Stimulated activated CD4-positive, alpha-beta T cell treated with anti-CD3 and anti-CD28 coated beads, Interleukin-1b, Interleukin-23, amount 100 ng/mL, for 24 hours (primary cell): ENCODE measurements around the gene ANKRD49.
A peak's percentile ranks its signal among the peaks of the same experiment; 100 is the strongest.
"Not testable (repeated sequence)": the region's sequence is repeated elsewhere in the genome, so short reads cannot be mapped to it uniquely, and the experiment has no call there.

ENCODE experiments used
- DNase-seq, 4 experiments: peaks; one replicate each; pipeline ENCODE4 v3.0.0-alpha.2; 2020; ENCODE audit warnings: low read depth in 4 of 4, low spot score in 1 of 4

Gene ANKRD49

DNA sequence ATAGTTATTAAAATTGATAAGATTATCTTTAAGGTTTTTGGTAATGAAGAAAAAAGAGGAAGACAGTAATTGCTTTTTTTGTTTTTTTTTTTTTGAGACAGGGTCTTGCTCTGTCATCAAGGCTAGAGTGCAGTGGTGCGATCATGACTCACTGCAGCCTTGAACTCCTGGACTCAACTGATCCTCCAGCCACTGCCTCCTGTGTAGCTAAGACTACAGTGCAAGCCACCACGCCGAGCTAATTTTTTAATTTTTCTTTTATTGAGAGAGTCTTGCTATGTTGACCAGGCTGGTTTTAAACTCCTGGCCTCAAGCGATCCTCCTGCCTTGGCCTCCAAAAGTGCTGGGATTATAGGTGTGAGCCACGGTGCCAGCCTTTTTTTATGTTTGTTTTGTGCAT lies 12.7 kb downstream of the ANKRD49 start:
- not testable (repeated sequence) for DNase-seq

DNA sequence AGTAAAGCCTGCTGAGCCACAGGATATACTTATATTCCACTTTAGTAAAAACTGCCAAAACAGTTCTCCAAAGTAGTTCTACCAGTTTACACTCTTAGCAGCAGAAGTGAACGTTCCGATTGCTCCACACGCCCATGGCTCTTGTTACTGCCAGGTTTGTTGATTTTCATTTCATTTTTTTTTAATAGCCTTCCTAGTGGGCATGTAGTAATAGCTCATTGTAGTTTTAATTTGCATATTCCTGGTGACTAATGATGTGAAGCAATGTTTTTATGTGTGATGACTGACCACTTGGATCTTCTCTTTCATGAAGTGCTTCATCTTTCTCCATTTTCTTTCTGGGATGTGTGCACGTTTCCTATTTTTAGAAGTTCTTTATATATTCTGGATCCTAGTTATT lies 13.7 kb downstream of the ANKRD49 start:
- no peak for DNase-seq

DNA sequence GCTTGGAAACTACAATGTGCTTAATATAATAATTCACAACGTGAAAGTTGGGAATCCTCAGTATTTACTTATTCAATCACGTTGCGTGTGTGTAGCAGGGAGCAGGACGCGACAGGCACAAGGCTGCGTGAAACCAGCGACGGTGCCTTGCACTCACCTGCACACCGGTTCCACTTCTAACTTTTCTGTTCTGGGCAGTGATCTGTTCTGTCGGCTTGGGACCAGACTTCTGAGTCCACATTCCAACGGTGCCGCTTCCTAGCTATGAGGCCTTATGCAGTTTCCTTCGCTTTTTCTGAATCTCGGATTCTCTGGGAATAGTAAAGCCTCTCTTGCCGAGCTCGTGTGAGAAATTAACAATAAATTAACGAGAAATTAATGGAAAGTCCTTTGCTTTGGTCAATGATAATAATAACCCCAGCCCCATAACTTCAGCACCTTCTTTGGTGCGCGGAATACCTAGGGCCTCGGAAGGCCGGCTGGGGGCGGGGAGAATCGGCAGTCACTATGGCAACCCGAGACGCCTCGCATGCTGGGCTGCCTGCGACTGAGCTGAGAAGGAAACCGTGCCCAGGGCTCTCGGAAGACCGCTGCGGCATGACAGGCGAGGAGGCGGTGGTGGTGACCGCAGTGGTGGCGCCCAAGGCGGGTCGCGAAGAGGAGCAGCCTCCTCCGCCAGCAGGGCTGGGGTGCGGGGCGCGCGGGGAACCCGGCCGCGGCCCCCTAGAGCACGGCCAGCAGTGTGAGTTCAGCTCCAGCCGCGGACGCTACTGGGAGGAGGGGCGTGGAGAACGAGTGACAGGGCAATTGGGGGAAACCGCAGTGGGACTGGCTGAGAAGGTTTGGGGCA lies 18.4 kb downstream of the ANKRD49 start, which contains the start of gene C11orf97:
TSS of gene C11orf97 (plus strand) at position 530 of the 850 bp plus-strand sequence. CDS start at position 598, 68 bp downstream.
- DNase-seq, result peak in 3 of 4 experiments; percentile 35 to 41 (median 36)

DNA sequence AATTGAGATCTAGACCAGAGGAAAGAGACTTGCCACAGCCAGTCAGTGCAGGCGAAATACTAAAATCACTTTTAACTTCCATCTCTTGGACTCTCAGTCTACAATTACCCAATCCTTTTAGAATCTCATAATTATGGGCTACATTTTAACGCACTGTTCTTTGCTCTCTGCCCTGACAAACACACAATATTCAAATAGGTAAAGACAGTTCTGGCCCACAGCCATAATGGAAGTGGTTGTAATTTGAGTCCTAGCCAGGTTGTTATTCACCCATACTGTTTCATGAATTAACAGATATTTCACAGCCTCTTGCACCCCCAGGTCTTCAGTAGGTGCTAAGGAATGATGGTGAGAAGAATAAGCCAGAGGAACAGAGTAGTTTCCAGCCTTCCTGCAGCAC lies 19.3 kb downstream of the ANKRD49 start:
- DNase-seq, result no peak

DNA sequence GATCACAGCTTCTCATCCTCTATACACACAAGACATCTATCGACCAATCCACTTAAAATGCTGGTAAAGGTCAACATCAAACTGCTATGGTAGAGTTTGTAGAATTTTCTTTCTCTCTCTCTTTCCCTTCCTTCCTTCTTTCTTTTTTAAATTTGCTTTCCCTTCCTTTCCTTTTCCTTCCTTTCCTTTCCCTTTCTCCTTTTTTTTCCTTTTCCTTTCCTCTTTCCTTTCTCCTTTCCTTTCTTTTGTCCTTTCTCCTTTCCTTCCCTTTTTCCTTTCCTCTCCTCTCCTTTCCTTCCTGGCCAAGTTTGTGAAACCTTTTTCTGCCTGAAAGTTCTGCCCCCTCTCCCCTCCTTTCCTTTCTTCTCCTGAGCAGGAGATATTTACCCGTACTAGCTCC lies 21.6 kb downstream of the ANKRD49 start:
- DNase-seq, result no peak

DNA sequence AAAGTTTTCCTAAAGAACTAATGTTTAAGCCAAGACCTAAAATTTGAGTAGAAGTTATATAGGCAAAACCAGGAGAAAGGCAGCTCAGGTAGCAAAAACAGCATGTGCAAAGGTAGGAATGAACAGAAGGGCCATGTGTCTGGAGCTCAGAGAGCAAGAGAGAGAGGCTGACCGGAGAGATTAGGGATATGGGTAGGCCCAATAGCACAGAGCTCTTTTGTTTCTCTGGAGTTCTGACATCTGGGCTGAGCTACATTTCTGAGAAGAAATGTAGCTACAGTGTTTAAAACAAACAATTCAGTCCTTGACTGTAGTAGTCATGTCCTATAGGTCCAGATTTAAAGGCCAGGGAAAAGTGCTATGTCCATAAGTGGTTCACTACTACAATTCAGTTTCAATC lies 22.9 kb downstream of the ANKRD49 start:
- DNase-seq, result no peak

DNA sequence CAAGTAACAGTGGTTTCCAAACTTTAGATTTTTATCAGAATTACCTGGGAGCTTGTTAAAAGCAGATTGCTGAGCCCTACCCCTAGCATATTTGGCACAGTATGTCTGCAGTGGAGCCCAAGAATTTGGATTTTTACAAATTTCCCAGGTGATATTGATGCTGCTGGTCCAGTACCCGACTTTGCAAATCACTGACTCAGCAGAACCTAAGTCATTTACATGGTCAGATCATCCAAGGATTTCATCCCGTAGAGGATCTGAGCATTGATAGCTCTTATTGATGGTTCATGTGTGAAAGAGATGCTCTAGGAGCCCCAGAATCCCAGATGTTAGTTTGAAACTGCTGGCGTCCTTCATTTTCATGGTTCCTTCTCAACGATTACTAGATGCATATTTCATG lies 24.5 kb downstream of the ANKRD49 start:
- no peak for DNase-seq

DNA sequence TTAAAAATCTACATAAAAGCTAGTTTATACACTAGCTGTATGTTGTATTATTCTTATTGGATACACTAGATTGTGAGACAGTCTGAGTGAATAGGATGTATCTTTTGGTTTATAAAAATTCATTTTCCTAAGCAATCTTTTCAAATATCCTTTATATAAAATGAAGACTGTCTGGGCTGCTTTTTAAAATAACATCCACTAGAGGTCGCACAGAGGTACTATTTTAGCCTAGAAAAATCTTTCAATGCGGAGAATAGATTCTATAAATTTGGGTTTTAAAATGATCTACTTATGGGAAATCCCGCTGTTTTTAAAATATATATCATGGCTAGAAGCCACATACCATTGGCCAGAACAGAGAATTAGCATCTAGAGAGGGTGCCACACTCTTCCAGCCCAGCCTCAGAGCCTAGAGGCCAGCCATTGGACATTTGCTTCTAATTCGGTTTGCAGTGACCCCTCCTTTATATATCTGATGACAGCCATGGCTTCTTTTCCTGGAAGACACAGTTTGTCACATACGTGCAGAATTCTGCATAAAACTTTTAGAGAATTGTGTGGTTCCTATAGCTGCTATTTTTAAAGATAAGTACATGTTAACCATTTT lies 25.8 kb downstream of the ANKRD49 start:
- no peak for DNase-seq

DNA sequence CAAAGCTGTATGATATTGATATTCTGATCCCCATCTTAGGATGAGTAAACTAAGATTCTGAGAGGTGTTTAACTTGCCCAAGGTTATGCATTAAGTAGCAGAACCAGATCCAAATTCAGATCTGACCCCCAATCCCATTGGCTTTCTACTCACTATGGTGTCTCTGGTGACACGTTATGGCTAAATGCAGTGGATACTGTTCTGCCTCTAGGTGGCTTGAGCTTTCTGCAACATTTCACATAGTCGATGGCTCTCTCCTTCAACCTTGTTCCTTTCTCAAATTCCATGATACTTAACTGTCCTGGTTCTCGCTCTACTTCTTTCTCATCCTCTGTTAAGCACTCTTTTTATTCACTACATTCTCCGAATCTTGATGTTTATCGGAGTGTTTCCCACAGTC lies 27.9 kb downstream of the ANKRD49 start:
- DNase-seq, result no peak

DNA sequence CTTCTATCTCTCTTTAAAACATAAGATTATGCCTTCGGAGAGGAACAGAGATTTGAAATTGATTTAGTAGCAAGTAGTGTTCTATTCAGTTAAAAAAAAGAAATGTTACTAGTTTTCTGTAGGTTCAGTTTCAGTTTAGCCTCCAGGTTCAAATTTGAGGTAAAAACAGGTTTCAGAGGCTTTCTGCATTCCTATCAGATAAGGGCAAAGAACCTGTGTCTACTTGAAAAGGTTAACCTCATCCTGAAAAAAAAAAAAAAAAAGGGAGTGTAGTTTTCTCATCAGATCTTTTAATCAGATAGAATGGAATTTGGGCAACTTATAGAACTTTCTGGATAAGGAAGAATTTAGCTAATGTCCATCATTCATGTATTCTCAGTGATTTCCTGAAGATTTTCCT lies 30.6 kb downstream of the ANKRD49 start:
- no peak for DNase-seq

DNA sequence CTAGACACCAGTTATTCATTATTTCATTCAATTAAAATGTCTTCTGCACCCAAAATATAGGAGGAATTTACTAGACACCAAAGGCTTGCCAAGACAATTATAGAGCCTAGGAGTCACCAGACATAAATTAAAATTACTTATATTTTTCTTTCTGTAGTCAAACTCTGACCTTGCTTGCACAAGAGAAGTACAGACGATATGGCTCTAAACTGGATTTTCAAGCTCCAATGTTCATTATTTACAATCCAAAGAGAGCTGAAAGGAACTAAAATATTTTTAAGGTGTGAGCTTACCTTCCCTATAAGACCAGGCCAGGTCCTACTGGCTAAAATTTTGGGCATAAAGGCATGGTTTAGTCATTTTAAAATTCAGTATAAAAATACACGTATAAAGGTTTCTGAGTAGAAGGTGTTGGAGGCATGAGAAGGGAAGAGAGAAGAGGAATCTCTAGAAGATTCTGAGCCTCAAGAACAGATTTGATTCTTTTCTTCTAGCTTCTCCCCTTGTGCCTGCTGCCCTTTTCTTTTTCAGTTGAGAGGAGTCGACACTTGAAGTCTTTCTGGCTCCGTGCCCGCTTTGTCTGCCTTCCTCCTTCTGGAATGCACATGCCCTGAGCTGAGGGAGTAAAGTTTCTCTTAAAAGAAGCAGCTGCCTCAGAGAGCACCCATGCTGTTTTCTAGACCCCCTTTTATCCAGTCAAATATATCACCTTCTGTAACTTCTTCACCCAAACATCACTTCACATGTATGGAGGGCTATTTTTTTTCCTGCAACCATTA lies 32.0 kb downstream of the ANKRD49 start:
- no peak for DNase-seq

DNA sequence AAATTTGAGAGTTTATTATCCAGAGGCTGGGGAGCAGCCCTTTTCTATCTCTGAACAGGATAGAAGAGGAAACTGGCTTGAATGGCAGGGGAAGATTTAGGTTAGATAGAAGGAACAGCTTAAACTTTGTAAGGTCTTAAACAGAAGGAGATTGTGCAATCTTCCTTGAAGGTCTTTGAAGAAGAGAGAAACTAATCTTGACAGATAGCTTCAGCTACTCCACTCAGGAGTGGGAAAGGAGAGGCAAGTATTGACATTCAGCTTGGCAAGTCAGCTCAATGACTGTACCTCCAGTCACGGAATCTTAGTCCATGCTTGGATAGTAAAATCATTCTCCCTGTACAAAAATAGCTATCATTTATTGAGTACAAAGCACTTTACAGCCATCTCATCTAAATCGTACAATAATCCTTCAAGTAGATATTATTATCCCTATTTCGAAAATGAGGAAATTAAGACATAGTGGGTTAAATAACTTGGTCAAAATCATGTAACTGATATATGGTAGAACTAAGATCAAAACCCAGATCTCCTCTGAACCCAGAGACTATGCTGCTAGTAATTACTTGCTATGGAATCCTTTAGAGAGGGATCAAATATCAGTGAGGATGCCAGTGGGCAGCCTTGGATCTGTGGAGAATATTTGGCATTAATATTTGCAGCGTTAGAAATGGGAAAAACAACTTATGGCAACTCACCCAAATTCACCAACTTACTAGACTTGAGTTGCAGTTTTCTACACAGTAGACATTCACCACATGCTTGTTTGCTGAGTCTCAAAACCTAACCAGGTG lies 33.1 kb downstream of the ANKRD49 start:
- no peak for DNase-seq

DNA sequence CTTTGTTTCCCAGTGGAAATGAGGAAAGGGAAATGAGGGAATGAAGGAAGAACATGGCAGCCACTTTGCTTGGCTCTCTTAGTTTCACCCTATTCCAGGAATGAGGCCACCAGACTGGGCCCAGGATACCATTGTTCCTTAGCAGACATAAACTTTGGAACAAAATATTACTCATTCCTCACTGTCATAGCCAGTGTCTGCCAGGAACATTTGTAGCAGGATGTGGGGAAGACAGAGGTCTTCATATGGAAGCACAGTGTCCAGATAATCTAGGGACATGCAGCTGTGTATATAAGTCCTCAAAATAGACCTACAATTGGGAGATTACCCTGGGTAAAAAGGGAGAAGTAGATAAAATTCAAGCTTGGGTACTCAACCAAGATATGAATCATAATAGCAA lies 34.8 kb downstream of the ANKRD49 start:
- DNase-seq, result no peak

DNA sequence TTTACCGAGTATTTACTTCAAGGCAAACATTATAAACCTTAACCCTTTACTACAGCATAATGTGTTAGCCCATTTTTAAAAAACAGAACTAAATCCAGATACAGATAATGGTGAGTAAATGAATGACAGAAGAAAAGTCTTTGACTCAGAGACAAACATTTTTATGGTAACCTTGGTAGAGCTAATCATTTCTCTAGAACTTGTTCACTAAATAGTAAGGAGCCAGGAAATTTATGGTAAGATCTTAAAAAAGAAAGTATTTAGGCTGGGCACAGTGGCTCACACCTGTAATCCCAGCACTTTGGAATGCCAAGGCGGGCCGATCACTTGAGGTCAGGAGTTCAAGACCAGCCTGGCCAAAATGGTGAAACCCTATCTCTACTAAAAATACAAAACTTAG lies 38.4 kb downstream of the ANKRD49 start:
- no peak for DNase-seq

DNA sequence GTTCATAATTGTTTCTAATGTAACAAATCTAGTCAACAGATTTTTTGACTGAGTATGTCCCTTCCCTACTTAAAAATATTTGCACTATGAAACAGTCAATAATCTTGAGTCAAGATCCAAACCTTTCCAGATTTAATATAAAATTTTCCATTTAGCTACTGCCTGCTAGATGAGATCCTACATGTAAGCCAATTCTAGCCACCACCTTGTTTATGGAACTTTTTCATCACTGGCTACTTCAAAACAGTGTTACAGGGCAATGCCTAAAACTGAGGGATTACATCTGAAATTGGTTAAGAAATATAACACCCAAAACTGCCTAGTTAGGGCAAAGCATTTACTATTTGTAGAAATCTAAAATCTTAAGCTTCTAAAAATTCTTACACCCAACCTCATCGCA lies 39.4 kb downstream of the ANKRD49 start:
- DNase-seq, result no peak

DNA sequence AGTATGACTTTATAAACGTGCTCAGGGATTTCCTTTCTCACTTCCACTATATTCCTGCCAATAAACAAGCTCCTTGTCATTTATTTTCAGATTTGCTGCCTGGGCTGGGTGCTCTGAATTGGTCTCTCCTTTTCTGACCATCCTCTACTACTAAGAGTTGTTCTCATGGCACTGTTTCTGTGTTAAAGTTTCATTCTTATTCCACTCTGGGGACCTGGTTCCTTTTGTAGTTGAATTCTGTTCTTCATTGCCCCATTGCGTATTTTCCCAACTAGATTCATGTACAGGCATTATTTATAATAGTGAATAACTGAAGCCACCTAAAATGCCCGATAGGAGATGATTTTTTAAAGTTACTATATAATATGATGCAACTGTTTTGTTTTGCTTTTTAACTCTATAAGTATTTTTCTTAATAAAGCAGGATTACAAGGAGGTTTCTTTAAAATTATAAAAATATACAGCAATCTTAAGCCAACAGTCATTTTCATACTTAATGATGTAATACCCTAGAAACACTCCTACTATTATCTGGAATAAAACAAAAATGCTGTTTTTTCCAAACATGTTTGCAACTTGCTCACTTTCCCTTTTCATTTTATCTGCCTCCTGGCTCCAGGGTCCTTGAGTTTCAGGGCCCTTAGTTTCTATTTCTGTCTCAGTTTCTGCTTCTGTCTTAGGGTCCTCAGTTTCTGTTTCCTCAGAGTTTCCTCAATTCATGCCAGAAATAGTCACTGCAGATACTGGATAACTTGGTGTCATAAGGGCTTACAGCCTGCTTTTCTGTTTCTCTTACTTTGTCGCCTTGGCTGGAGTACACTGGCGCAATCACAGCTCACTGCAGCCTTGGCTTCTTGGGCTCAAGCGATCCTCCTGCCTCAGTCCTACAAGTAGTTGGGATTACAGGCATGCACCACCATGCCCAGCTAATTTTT lies 40.2 kb downstream of the ANKRD49 start:
- no peak for DNase-seq

DNA sequence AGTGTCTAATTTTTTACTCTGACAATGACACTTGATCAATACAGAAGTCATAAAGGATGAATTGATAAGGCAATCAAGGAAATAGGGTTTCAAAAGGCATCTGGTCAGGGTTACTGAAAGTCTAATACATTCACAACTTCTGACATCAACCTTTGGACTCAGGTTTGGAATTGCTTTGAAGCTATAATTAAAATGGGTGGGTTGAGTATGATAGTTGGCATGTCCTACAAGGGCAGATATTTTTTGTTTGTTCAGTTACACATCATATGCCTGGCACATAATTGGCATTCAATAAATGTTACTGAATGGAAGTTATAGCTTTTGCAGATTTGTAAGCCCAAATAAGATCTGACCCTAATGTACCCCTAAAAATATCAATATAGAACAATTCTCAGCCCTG lies 42.6 kb downstream of the ANKRD49 start:
- no peak for DNase-seq

DNA sequence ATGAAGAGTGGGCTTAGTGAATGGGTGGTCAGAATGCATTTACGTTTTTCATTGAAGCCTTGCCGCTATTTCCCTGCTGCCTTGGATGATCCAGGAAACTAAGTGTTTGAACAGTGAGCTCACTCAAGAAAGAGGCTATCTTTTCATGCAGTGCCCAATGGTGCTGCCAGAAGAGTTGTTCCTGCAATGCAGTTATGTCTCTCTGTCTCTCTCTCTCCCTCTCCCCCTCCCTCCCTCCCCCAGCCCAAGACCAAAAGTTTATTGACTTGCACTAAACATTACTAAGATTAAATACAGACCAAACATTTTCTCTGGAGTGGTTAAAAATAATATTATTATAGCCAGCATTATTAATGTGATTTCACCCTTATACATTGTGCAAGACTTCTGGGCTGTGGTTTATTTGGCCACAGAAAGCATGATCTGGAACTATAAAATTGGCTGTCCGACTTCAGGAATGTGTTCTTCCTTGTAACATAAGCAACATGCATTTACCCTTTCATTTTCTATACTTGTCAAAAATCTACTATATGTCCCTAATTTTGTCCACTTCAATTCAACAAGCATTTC lies 43.3 kb downstream of the ANKRD49 start:
- DNase-seq, result no peak

DNA sequence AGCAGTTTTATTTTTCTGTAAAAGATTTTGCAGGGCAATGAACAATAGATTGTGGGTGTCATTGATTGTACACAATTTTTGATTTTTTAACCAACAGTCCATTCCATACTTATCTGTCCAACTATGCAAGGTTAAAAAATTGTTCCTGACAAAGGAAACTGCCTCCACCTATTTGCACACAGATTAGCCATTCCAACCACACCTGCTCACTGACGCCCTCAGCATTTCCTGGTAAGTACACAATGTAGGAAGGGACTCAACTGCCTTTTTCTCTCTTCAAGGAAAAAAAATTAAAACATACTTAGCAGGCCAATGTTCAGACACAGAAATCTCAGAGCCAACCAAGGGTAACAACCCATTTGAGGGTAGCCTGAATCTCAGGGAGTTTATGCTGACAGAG lies 45.6 kb downstream of the ANKRD49 start:
- no peak for DNase-seq
